Nucleus accumbens (tissue), 56 donors: ENCODE results near the gene LAMA3.

Experiments
- DNase-seq, 56 donors: peaks; one replicate each; lab custom pipeline; 2025; lab: John Stamatoyannopoulos, UW

The LAMA3 gene

GRCh38 chr18:23667114-23667513, 22.1 kb upstream of the LAMA3 start:
- no peak for DNase-seq

GRCh38 chr18:23668731-23669130, 20.5 kb upstream of the LAMA3 start:
- no peak for DNase-seq

- DNase-seq: no peak
These were observed 20.0 kb upstream of the LAMA3 start for GRCh38 chr18:23669202-23669766.

- DNase-seq: no peak
These were observed 19.3 kb upstream of the LAMA3 start for GRCh38 chr18:23669804-23670405.

- DNase-seq: no peak
These were observed 17.7 kb upstream of the LAMA3 start for GRCh38 chr18:23671564-23671963.

- DNase-seq: no peak
These were observed 15.5 kb upstream of the LAMA3 start for GRCh38 chr18:23673725-23674124.

GRCh38 chr18:23675236-23675635, 14.0 kb upstream of the LAMA3 start:
- DNase-seq: no peak

- no peak for DNase-seq
These were observed 13.4 kb upstream of the LAMA3 start for GRCh38 chr18:23675896-23676295.

- DNase-seq: no peak
These were observed 7.2 kb upstream of the LAMA3 start for GRCh38 chr18:23682045-23682444.

GRCh38 chr18:23682472-23682871, 6.8 kb upstream of the LAMA3 start:
- DNase-seq: no peak

GRCh38 chr18:23683155-23683554, 6.1 kb upstream of the LAMA3 start:
- no peak for DNase-seq

GRCh38 chr18:23683671-23684070, 5.6 kb upstream of the LAMA3 start:
- no peak for DNase-seq

GRCh38 chr18:23684515-23685197, 4.6 kb upstream of the LAMA3 start:
- DNase-seq: no peak

GRCh38 chr18:23688528-23688927, 725 bp upstream of the LAMA3 start:
- no peak for DNase-seq

- peak in 1 of 56 donors; percentile 9 for DNase-seq
These were observed 607 bp downstream of the LAMA3 start for GRCh38 chr18:23689616-23690504.

GRCh38 chr18:23690505-23691068, 1.3 kb downstream of the LAMA3 start:
- no peak for DNase-seq

GRCh38 chr18:23693846-23694245, 4.6 kb downstream of the LAMA3 start:
- DNase-seq: no peak

GRCh38 chr18:23694637-23695430, 5.6 kb downstream of the LAMA3 start:
- DNase-seq: no peak

GRCh38 chr18:23701017-23701416, 11.8 kb downstream of the LAMA3 start:
- DNase-seq: no peak

GRCh38 chr18:23701544-23702064, 12.4 kb downstream of the LAMA3 start:
- DNase-seq: no peak
